H1 (cell line): ENCODE results near the gene PARS2.

Source experiments
- ASH2L ChIP-seq: fragments of 200-600, 300-600 bp; sonication (generic); IDR thresholded peaks from one replicate; pipeline ENCODE4 v1.7.1; 2017; ENCODE audit warnings: low read length
- JUND ChIP-seq: IDR thresholded peaks from 2 replicates; pipeline ENCODE4 v1.6.1; 2011; ENCODE audit warnings: mild to moderate bottlenecking, improper control_type of control experiment, low read length
- POLR2A ChIP-seq, 2 experiments: IDR thresholded peaks; 1 replicate in 1 of 2; 2 replicates in 1 of 2; pipeline ENCODE4 v1.6.1; 2011; ENCODE audit warnings: low read depth in 2 of 2, low read length in 2 of 2, mild to moderate bottlenecking in 2 of 2; ENCODE audit errors: control extremely low read depth in 1 of 2
- SIN3A ChIP-seq, 2 experiments: IDR thresholded peaks in 1 of 2; conservative IDR thresholded peaks in 1 of 2; 2 replicates each; pipeline ENCODE4 v1.6.1; 2011 to 2012; ENCODE audit warnings: low read length in 2 of 2, improper control_type of control experiment in 1 of 2, low read depth in 1 of 2, mild to moderate bottlenecking in 1 of 2

DNA sequence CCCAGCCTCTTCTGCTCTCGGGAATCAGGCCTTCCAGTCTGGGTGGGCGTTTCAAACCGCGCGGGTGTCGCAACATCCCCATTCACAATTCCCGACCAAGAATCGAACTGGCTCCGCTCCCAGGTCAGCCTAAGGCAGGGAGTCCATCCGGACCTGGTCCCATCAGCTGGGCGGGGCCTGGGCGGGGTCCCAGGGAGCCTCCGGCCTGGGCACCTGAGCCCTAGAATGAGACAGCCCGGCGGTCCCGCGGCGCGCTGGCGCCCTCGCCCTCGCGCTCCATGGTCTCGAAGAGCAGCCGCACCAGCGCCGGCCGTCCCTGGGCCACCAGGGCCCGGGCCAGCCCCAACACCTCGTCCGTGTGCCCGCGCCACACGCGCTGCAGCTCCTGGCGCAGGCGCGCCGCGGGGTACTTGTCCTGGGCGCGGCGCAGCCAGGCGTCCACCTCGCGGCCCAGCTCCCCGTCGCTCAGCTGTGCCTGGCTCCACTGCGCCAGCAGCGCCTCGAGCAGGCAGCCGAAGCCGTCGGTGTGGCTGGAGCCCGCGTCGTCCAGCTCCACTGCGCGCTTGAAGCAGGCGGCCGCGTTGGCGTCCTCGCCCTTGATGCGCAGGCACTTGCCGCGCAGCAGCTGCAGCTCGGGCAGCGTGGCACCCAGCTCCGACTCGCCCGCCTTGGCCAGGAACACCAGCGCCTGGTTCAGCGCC lies 16.9 kb upstream of the PARS2 start:
- TF ChIP-seq POLR2A (IDR thresholded peaks at IDR 0.05; ENCODE audit: control extremely low read depth in 1 of 2, low read depth in 2 of 2, low read length in 2 of 2) (no peak), ASH2L (no peak), JUND (no peak), SIN3A (conservative IDR thresholded peaks at IDR 0.05 in 1 of 2, IDR thresholded peaks at IDR 0.05 in 1 of 2; ENCODE audit: low read depth in 1 of 2, low read length in 2 of 2) (no peak)
